B cell (primary cell): ENCODE data around the gene RTN4. TPM values are rescaled to one million over a fixed set of nuclear protein-coding genes. Genes with fewer than 3 reads are reported as not detected.
A peak's percentile ranks its signal among the peaks of the same experiment; 100 is the strongest.

Experiments
- ATAC-seq: fragments of 200-7000 bp; cut with Tn5 transposase; one replicate; pipeline ENCODE4 v1.10.0; 2021; ENCODE audit warnings: low read depth, mild to moderate bottlenecking, moderate number of reproducible peaks, moderate library complexity
- CTCF ChIA-PET: fragments of 350-600 bp; sonication (Branson Sonifier 250); formaldehyde crosslinking; loops from one replicate; lab custom pipeline; 2021; ENCODE audit warnings: antibody characterized with exemption, inconsistent platforms; lab: Charles Lee
- POLR2A ChIA-PET: fragments of 350-600 bp; sonication (Branson Sonifier 250); formaldehyde crosslinking; loops from one replicate; lab custom pipeline; 2021; ENCODE audit warnings: antibody characterized with exemption; lab: Charles Lee
- DNase-seq: peaks from one replicate; pipeline ENCODE4 v3.0.0; 2013
- H2AFZ ChIP-seq: 2 replicates; pipeline ENCODE4 v1.6.1; 2012; ENCODE audit warnings: mild to moderate bottlenecking, low read depth, low read length; ENCODE audit not compliant: insufficient read depth, poor library complexity, severe bottlenecking
- H3K27ac ChIP-seq, 2 donors: 1 replicate in 1 of 2; 2 replicates in 1 of 2; pipeline ENCODE4 v1.5.1; 2012 to 2013; ENCODE audit warnings: low read length in 2 of 2, mild to moderate bottlenecking in 2 of 2, moderate library complexity in 1 of 2
- H3K27me3 ChIP-seq, 4 experiments: fragments of 200-600 bp in 1 of 4; sonication (generic) in 1 of 4; replicated peaks in 1 of 4; 1 replicate in 2 of 4; 2 replicates in 2 of 4; pipeline versions ENCODE4 v1.6.1 to v1.7.0; 2013 to 2016; ENCODE audit warnings: low read length in 3 of 4, mild to moderate bottlenecking in 2 of 4, mixed read lengths in 1 of 4, moderate library complexity in 1 of 4; ENCODE audit not compliant: insufficient read depth in 4 of 4, control insufficient read depth in 3 of 4; ENCODE audit errors: control extremely low read depth in 1 of 4
- H3K36me3 ChIP-seq, 2 experiments: replicated peaks in 1 of 2; 1 replicate in 1 of 2; 2 replicates in 1 of 2; pipeline versions ENCODE4 v1.6.1 to v1.7.1; 2013; ENCODE audit warnings: low read length in 1 of 2; ENCODE audit not compliant: insufficient read depth in 2 of 2, control insufficient read depth in 1 of 2; ENCODE audit errors: control extremely low read depth in 1 of 2, extremely low read depth in 1 of 2
- H3K4me1 ChIP-seq, 2 donors: fragments of 200-600 bp in 1 of 2; sonication (generic) in 1 of 2; 1 replicate in 1 of 2; 2 replicates in 1 of 2; pipeline versions ENCODE4 v1.5.1 to v1.6.1; 2013 to 2017; ENCODE audit warnings: low read length in 2 of 2; ENCODE audit not compliant: control insufficient read depth in 2 of 2, insufficient read depth in 2 of 2
- H3K4me2 ChIP-seq: replicated peaks from 2 replicates; pipeline ENCODE3; 2012; ENCODE audit warnings: mild to moderate bottlenecking, low read depth, low read length; ENCODE audit not compliant: poor library complexity, severe bottlenecking
- H3K4me3 ChIP-seq, 5 experiments: fragments of 200-600 bp in 1 of 5; sonication (generic) in 1 of 5; 1 replicate in 3 of 5; 2 replicates in 2 of 5; pipeline versions ENCODE4 v1.5.1 to v1.7.0; 2011 to 2016; ENCODE audit warnings: low read length in 4 of 5, mild to moderate bottlenecking in 4 of 5, low read depth in 2 of 5, control low read depth in 1 of 5, moderate library complexity in 1 of 5; ENCODE audit not compliant: insufficient read depth in 1 of 5; ENCODE audit errors: control extremely low read depth in 1 of 5, extremely low read depth in 1 of 5
- H3K79me2 ChIP-seq: fragments of 200-600 bp; sonication (generic); one replicate; pipeline ENCODE4 v1.6.0; 2016; ENCODE audit warnings: low read length; ENCODE audit not compliant: control insufficient read depth, insufficient read depth
- H3K9ac ChIP-seq: fragments of 200-600 bp; sonication (generic); 2 replicates; pipeline ENCODE4 v1.6.1; 2017; ENCODE audit warnings: mild to moderate bottlenecking, low read length, moderate library complexity
- H3K9me3 ChIP-seq, 3 donors: one replicate each; pipeline versions ENCODE4 v1.6.1 to v1.7.1; 2013; ENCODE audit warnings: low read length in 2 of 3; ENCODE audit not compliant: control insufficient read depth in 2 of 3, insufficient read depth in 1 of 3; ENCODE audit errors: control extremely low read depth in 1 of 3
- H4K20me1 ChIP-seq: 2 replicates; pipeline ENCODE4 v1.6.0; 2012; ENCODE audit warnings: mild to moderate bottlenecking, low read length; ENCODE audit not compliant: insufficient read depth, control insufficient read depth, poor library complexity, severe bottlenecking
- H3K27ac Mint-ChIP-seq: one replicate; pipeline ENCODE4 v1.8.0; 2021; ENCODE audit warnings: mixed read lengths
- H3K27me3 Mint-ChIP-seq: one replicate; pipeline ENCODE4 v1.8.0; 2021; ENCODE audit warnings: mixed read lengths
- H3K4me1 Mint-ChIP-seq: one replicate; pipeline ENCODE4 v1.8.0; 2021; ENCODE audit warnings: mixed read lengths
- H3K4me3 Mint-ChIP-seq: one replicate; pipeline ENCODE4 v1.8.0; 2021; ENCODE audit warnings: mixed read lengths
- H3K9me3 Mint-ChIP-seq: one replicate; pipeline ENCODE4 v1.8.0; 2022; ENCODE audit warnings: mixed read lengths; ENCODE audit not compliant: insufficient read depth
- EZH2 ChIP-seq: IDR thresholded peaks from 2 replicates; pipeline ENCODE4 v1.6.1; 2012; ENCODE audit warnings: borderline replicate concordance, low read depth, mild to moderate bottlenecking, moderate library complexity, low read length; ENCODE audit not compliant: insufficient read depth, poor library complexity, severe bottlenecking
- WGBS: methylation state at CpG from one replicate; pipeline ENCODE4 v1.1.5; 2013; ENCODE audit warnings: missing lambda C conversion rate; ENCODE audit not compliant: insufficient coverage; 5-methylcytosine and 5-hydroxymethylcytosine counted together
- intact Hi-C: fragments of 100-400 bp; cut with micrococcal nuclease; formaldehyde crosslinking; loops from one replicate; pipeline ENCODE4 v1.10.0; 2022
- polyA plus RNA-seq: library from polyadenylated mRNA; depleted of rRNA; stranded (reverse); fragments of >200 nt; gene quantifications from 2 replicates; pipeline ENCODE4 v1.2.3, GENCODE V29; 2012
- total RNA-seq, 2 donors: library from RNA; stranded (reverse); fragments of 120-200 nt in 1 of 2; gene quantifications; 1 replicate in 1 of 2; 2 replicates in 1 of 2; pipeline versions ENCODE4 v1.2.3 to v1.2.4, GENCODE V29; 2013 to 2022
- TF ChIP-seq, protein P1 (sequence below): fragments of 200-600 bp; IDR thresholded peaks from one replicate; pipeline ENCODE4 v1.8.0; 2022; ENCODE audit warnings: antibody characterized with exemption, mild to moderate bottlenecking

Gene RTN4
- total and polyA plus RNA-seq, 2 donors (not counting 1 experiment from before 2014, with no cell fraction given) = 30.8 to 65.9 TPM

DNA sequence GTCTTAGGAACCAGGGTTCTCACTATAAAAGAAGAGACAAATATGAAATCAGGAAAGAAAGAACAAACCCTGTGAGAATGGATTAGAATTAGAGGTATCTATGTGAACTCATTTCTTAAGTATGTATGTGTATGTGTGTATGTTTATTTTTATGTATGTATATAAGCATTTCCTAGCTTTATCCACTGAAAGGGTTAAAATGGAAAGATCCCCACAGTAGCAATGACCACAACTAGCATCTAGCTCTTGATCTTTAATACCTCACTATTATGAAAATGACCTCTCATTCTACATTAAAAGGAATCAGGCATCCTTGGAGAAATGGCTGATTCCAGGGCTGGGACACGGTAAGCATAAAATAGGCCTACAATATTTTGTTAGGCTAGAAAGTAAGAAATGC, 31.6 kb downstream of the RTN4 start:
- CTCF ChIA-PET = interaction anchor here (0.7 to 14.5 kb wide), 4 partner anchors 9 to 148 kb away, joined by 3 to 190 read pairs (median 4); partner anchors contain the start of gene RTN4
- no peak for TF ChIP-seq EZH2
- TF ChIP-seq, protein P1, sequence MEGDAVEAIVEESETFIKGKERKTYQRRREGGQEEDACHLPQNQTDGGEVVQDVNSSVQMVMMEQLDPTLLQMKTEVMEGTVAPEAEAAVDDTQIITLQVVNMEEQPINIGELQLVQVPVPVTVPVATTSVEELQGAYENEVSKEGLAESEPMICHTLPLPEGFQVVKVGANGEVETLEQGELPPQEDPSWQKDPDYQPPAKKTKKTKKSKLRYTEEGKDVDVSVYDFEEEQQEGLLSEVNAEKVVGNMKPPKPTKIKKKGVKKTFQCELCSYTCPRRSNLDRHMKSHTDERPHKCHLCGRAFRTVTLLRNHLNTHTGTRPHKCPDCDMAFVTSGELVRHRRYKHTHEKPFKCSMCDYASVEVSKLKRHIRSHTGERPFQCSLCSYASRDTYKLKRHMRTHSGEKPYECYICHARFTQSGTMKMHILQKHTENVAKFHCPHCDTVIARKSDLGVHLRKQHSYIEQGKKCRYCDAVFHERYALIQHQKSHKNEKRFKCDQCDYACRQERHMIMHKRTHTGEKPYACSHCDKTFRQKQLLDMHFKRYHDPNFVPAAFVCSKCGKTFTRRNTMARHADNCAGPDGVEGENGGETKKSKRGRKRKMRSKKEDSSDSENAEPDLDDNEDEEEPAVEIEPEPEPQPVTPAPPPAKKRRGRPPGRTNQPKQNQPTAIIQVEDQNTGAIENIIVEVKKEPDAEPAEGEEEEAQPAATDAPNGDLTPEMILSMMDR = no peak
- Histone ChIP-seq H3K4me1 (peaks cover 14 to 33% of the 10 kb centered on the region in 2 donors), H3K4me2 (no peak overlapping the region), H3K9me3 (no peaks in the 10 kb centered on the region), H3K36me3 (peaks cover 0 to 3% of the 10 kb centered on the region in 2 experiments), H2AFZ (no peak overlapping the region), H3K27me3 (no peaks in the 10 kb centered on the region), H3K79me2 (peaks cover 94% of the 10 kb centered on the region), H3K4me3 (no peak overlapping the region), H3K27ac (peak overlapping the region in 1 of 2 donors; percentile 68), H3K9ac (no peak overlapping the region), H4K20me1 (peaks cover 7% of the 10 kb centered on the region)
- H3K27me3 Mint-ChIP-seq = no peaks in the 10 kb centered on the region
- H3K4me1 Mint-ChIP-seq = peaks cover 39% of the 10 kb centered on the region
- H3K27ac Mint-ChIP-seq = no peak overlapping the region
- no CpG with 5 or more reads among the region's 1 CpG for WGBS
- no peaks in the 10 kb centered on the region for H3K9me3 Mint-ChIP-seq
- ATAC-seq (no peak), DNase-seq (no peak)
- intact Hi-C loops = loop anchor here (2.0 kb wide), 1 partner anchor 30 kb away; no protein-coding TSS in a partner anchor
- no peak overlapping the region for H3K4me3 Mint-ChIP-seq
- POLR2A ChIA-PET = interaction anchor here (0.6 kb wide), 1 partner anchor 33 kb away, joined by 3 read pairs; no protein-coding TSS in a partner anchor

DNA sequence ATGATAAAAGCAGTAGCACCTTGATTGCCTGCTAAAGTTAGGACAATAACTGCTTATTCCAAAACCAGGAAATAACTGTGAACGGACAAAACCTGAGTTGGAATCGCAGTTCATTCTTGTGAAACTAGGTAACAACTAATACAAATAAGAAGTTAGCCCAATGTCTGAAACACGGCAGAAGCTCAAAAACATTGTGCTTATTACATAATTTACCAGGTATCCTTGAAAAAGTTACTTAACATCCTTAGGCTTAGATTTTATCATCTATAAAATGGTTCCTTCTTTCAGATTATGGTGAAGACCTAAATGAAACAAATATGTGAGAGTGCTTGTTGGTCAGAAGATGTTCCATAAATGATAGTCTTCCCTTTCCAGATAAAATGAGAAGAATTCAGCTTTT, 32.4 kb downstream of the RTN4 start:
- CTCF ChIA-PET = interaction anchor here (0.7 to 14.5 kb wide), 4 partner anchors 8 to 149 kb away, joined by 3 to 190 read pairs (median 4); partner anchors contain the start of gene RTN4
- WGBS = no CpG with 5 or more reads among the region's 3 CpGs
- ATAC-seq = no peak

More for the DNA sequence above, 32.4 kb downstream of the RTN4 start:
- DNase-seq = no peak
- H3K9ac ChIP-seq = no peak overlapping the region
- no peak overlapping the region for H3K4me3 ChIP-seq
- H2AFZ ChIP-seq = no peak overlapping the region
- POLR2A ChIA-PET = no interaction called here
- peaks cover 43% of the 10 kb centered on the region for H3K4me1 Mint-ChIP-seq
- no peak overlapping the region for H3K4me2 ChIP-seq
- no peaks in the 10 kb centered on the region for H3K9me3 Mint-ChIP-seq
- H3K4me1 ChIP-seq = peaks cover 14 to 31% of the 10 kb centered on the region in 2 donors
- H4K20me1 ChIP-seq = peaks cover 7% of the 10 kb centered on the region
- H3K4me3 Mint-ChIP-seq = no peak overlapping the region
- H3K79me2 ChIP-seq = peaks cover 94% of the 10 kb centered on the region
- peak overlapping the region; percentile 8 for H3K27ac Mint-ChIP-seq
- H3K9me3 ChIP-seq = no peaks in the 10 kb centered on the region
- H3K36me3 ChIP-seq = peaks cover 0 to 3% of the 10 kb centered on the region in 2 experiments
- H3K27me3 Mint-ChIP-seq = no peaks in the 10 kb centered on the region
- TF ChIP-seq, protein P1 = no peak
- no peak for TF ChIP-seq EZH2
- H3K27ac ChIP-seq = peak overlapping the region in 1 of 2 donors; percentile 68
- no peaks in the 10 kb centered on the region for H3K27me3 ChIP-seq
- intact Hi-C loops = loop anchor here (2.0 kb wide), 1 partner anchor 31 kb away; no protein-coding TSS in a partner anchor
